Mammary epithelial cell (primary cell): ENCODE results near the gene EDARADD.
A peak's percentile ranks its signal among the peaks of the same experiment; 100 is the strongest.

Source experiments
- EZH2 ChIP-seq: IDR thresholded peaks from 2 replicates; pipeline ENCODE4 v1.6.1; 2012; ENCODE audit warnings: low read length, inconsistent platforms, borderline replicate concordance
- TF ChIP-seq, protein P1 (sequence below), 2 donors: IDR thresholded peaks in 1 of 2; conservative IDR thresholded peaks in 1 of 2; 2 replicates each; pipeline ENCODE4 v1.5.1; 2011 to 2012; ENCODE audit warnings: inconsistent platforms in 2 of 2, low read length in 2 of 2, mild to moderate bottlenecking in 2 of 2, control low read depth in 1 of 2, low read depth in 1 of 2; ENCODE audit not compliant: insufficient read depth in 1 of 2; ENCODE audit errors: extremely low read depth in 1 of 2

DNA sequence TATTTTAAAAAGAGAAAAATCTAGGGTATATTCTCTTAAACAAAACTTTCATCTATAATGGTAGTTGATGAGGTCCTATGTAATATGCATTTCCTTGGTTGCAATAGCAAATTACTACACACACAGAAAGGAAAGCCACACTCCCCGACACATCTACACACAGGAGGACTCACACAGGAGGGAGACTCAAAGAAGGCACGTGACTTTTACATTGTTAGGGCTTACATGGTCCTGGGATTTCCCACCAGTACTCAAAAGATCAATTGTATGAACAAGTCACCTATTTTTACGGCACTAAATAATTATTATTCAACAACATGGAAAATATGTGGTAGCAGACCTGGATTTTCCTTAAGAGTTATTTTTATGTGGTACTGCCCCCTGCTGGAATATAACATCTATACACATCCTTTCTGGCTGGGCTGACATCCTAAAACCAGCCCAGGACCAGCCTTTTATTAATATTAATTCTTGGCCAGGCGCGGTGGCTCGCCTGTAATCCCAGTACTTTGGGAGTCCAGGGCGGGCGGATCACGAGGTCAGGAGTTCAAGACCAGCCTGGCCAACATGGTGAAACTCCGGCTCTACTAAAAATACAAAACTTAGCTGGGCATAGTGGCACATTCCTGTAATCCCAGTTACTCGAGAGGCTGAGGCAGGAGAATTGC, 95.8 kb downstream of the EDARADD start:
- TF ChIP-seq, protein P1, sequence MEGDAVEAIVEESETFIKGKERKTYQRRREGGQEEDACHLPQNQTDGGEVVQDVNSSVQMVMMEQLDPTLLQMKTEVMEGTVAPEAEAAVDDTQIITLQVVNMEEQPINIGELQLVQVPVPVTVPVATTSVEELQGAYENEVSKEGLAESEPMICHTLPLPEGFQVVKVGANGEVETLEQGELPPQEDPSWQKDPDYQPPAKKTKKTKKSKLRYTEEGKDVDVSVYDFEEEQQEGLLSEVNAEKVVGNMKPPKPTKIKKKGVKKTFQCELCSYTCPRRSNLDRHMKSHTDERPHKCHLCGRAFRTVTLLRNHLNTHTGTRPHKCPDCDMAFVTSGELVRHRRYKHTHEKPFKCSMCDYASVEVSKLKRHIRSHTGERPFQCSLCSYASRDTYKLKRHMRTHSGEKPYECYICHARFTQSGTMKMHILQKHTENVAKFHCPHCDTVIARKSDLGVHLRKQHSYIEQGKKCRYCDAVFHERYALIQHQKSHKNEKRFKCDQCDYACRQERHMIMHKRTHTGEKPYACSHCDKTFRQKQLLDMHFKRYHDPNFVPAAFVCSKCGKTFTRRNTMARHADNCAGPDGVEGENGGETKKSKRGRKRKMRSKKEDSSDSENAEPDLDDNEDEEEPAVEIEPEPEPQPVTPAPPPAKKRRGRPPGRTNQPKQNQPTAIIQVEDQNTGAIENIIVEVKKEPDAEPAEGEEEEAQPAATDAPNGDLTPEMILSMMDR (conservative IDR thresholded peaks at IDR 0.05 in 1 of 2, IDR thresholded peaks at IDR 0.05 in 1 of 2; ENCODE audit: extremely low read depth in 1 of 2, insufficient read depth in 1 of 2, low read depth in 1 of 2, low read length in 2 of 2) = peak; percentile 41 to 52
- TF ChIP-seq EZH2 = no peak
